Germinal center (tissue), 1 donor: ENCODE data around the gene GPR119.
"Not testable (repeated sequence)": the region's sequence is repeated elsewhere in the genome, so short reads cannot be mapped to it uniquely, and the experiment has no call there.

Experiments used
- DNase-seq: peaks from one replicate; pipeline ENCODE4 v3.0.0; 2012; ENCODE audit warnings: mixed read lengths, low spot score

Gene GPR119

GRCh38 chrX:130385520-130385919, at the start of gene GPR119:
Gene GPR119 (minus strand): TSS chrX:130385674. CDS start chrX:130385447, 227 bp downstream.
- no peak for DNase-seq

DNA sequence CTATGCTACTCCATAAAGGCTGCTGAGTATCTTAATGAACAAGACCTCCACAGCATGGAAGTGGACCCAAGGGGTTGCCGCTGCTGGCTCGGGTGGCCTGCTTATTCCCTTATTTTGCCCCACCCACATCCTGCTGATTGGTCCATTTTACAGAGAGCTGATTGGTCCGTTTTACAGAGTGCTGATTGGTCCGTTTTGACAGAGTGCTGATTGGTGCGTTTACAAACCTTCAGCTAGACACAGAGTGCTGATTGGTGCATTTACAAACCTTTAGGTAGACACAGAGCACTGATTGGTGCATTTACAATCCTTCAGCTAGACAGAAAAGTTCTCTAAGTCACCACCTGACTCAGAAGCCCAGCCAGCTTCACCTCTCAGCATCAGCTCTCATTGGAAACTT, 43.8 kb upstream of the GPR119 start:
- DNase-seq = not testable (repeated sequence)

DNA sequence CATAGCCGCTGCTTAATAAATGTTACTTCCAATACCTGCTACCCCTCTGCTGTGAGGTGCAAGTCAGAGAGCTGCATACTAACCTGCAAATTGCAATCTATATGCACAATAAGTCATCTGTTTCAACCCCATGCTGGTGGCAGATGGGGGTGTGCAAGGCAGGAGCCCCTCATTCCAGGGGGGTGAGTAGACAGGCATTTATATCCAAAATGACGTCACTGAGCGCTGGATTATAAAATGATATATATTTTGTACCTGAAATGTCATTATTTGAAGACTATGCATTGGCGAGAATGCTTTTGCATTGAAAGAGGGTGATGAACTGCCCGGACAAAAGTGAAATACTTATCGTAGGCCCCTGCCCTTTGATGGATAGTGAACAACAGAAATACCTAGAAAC, 41.1 kb upstream of the GPR119 start:
- no peak for DNase-seq

DNA sequence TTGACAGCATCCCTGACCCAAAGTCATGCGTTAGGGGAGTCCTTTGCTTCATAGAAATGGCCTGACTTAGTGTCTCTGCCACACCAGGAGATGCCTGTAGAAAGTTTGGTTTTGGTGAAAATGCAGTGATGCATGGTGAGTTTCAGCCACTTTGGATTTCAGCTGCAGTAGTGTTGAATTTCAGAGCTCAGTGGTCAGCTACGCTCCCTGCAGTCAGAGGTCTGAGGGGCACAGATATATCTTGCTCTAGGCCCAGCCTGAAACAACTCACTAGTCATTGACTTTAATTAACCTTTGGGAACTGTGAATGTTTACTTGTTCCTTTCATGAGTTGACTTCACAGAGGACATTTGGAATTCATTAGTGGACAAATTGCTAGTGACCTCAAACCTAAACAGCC, 33.8 kb upstream of the GPR119 start:
- DNase-seq = no peak

GRCh38 chrX:130418740-130419139, 33.3 kb upstream of the GPR119 start:
- no peak for DNase-seq

DNA sequence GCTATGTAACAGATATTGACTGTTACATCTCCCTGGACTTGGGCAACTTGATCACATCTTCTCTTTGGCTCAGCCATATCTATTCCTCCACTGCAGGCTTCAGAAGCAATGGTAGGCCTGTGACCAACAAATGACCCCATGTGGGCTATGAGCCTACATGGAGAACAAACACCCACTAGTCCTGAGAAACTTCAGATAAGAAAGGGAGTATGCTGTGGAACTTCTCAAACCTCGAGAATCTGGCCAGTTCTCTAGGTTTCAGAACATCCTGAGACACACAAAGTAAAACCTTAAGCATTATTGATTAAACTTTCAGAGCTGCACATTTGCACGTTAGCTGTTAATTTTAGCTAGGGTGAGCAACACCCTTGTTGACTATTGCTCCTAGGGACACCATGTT, 32.6 kb upstream of the GPR119 start:
- DNase-seq = no peak

DNA sequence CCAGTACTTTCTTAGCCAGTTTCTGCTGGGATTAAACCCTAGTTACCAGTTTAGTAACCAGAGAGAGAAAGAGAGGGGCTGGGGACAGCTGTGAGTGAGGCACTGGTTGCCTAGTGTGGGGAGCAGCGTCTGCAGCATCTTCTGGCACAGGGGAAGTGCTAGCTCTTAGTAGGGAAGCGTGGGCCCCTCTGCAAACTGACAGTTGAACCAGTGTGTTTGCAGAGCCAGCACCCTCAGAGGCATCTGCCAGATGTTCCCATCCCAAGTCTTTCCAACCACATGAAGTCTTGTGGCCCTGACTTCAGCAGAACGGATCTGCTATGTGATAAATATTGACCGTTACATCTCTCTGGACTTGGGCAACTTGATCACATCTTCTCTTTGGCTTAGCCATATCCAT, 31.3 kb upstream of the GPR119 start:
- no peak for DNase-seq

GRCh38 chrX:130415201-130415600, 29.7 kb upstream of the GPR119 start:
- no peak for DNase-seq

GRCh38 chrX:130414800-130415199, 29.3 kb upstream of the GPR119 start:
- no peak for DNase-seq

DNA sequence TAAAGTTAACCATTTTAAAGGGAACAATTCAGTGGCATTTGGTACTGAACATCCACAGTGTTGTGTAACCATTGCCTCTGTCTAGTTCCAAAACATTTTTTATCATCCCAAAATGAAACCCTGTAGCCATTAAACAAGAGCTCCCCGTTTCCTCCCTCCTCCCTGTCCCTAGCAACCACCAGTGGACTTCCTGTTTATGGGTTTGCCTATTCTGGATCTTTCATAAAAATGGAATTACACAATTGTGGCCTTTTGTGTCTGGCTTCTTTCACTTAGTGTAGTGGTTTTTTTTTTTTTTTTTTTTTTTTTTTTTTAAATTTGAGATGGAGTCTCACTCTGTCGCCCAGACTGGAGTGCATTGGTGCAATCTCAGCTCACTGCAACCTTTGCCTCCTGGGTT, 27.9 kb upstream of the GPR119 start:
- no peak for DNase-seq

- no peak for DNase-seq
Measured at GRCh38 chrX:130402208-130402684, 16.8 kb upstream of the GPR119 start.

DNA sequence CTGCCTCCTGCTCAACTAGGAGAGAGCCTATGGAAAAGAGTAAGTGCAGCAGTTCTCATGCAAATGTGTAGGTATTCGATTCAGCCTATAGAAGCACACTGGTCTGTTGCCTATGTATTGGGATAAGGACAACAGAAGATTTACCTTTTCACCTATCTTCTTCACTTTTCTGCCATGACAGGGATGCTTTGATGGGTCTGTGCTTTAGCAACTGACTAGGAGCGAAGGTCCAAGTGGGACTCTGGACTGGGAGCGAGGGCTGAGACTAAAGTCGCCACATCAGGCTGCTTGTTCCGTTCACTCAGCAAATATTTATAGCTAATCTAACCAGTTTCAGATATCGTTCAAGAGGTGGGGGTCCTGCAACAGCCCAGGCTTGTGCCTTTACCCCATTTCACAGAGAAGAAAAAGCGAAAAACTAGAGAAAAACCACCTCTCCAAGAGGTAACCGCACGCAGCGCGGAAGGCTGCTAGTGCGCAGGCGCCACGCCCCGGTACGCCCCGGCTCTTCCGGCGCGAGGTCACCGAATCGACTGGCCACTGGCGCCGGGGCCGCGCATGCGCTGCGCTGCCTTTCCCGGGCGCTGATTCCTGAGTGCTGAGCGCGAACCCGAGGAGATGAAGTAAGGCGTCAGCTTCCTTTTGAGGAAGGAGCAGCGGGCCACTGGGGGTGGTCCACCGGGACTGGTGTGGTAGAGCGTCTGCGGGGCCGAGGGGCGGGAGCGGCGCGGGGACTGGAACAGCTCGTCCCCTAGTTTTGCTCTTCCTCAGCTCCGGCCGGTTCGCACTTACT, 16.1 kb upstream of the GPR119 start, which contains the start of gene RBMX2:
RBMX2 (plus strand) TSS at position 573 of the 793 bp plus-strand sequence; CDS start at position 619, 46 bp downstream.
- DNase-seq = peak; percentile 88

GRCh38 chrX:130395341-130395740, 9.9 kb upstream of the GPR119 start:
- DNase-seq = no peak

- peak; percentile 2 for DNase-seq
Measured at GRCh38 chrX:130393451-130394074, 8.1 kb upstream of the GPR119 start.

- no peak for DNase-seq
Measured at GRCh38 chrX:130386408-130386808, 934 bp upstream of the GPR119 start.

GRCh38 chrX:130378024-130378669, 7.3 kb downstream of the GPR119 start:
- DNase-seq = no peak

- DNase-seq = no peak
Measured at GRCh38 chrX:130376077-130376476, 9.4 kb downstream of the GPR119 start.

- not testable (repeated sequence) for DNase-seq
Measured at GRCh38 chrX:130352050-130352449, 33.4 kb downstream of the GPR119 start.

GRCh38 chrX:130351567-130351966, 33.9 kb downstream of the GPR119 start:
- DNase-seq = no peak

DNA sequence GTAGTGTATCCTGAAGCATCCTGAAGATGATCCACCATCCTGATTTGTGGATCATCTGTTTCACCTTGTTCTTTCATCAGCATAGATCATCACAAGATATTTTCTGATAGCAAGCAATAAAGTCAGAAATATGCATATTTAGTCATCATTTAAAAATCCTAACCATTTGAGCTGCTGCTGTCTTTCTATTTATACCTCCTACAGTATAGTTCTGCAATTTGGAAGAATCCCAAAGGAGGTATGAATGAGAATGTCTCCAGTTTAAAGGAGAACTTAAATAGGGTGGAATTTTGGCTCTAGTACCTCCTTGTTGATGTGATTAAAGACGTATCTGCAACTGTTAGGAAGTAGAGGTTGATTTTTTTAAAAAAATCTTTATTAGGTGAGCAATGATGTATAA, 38.2 kb downstream of the GPR119 start:
- DNase-seq = no peak

GRCh38 chrX:130343411-130343810, 42.1 kb downstream of the GPR119 start:
- no peak for DNase-seq

- no peak for DNase-seq
Measured at GRCh38 chrX:130340271-130340670, 45.2 kb downstream of the GPR119 start.
